H1 (cell line): ENCODE measurements around the gene ESRP2. TPM values are rescaled to one million over a fixed set of nuclear protein-coding genes. Genes with fewer than 3 reads are reported as not detected.

Experiments used
- CTCF ChIA-PET: fragments of 300-600 bp; sonication (Branson Sonifier 250); formaldehyde crosslinking; loops from one replicate; lab custom pipeline; 2021; ENCODE audit not compliant: partially characterized antibody; lab: Charles Lee
- POLR2A ChIA-PET: fragments of 300-600 bp; sonication (Branson Sonifier 250); formaldehyde crosslinking; loops from one replicate; lab custom pipeline; 2021; ENCODE audit warnings: inconsistent platforms; ENCODE audit not compliant: partially characterized antibody; lab: Charles Lee
- DNase-seq, 2 experiments: peaks; one replicate each; pipeline versions ENCODE4 v3.0.0 to v3.0.0-alpha.2; 2010 to 2022; ENCODE audit warnings: low spot score in 2 of 2, low read depth in 1 of 2, mixed read lengths in 1 of 2
- FAIRE-seq: peaks from 2 replicates; lab custom pipeline; 2011; peaks lifted over from hg19 to GRCh38; lab: Jason Lieb, UNC
- H2AFZ ChIP-seq: 2 replicates; pipeline ENCODE4 v1.8.1; 2012; ENCODE audit warnings: low read length, inconsistent platforms
- H2AK5ac ChIP-seq: 2 replicates; pipeline ENCODE4 v1.6.1; 2013; ENCODE audit warnings: low read depth, low read length
- H2BK120ac ChIP-seq: replicated peaks from 2 replicates; pipeline ENCODE3; 2013; ENCODE audit warnings: low read depth, low read length, inconsistent platforms
- H2BK12ac ChIP-seq: 2 replicates; pipeline ENCODE4 v1.6.1; 2013; ENCODE audit warnings: low read depth, low read length
- H2BK15ac ChIP-seq: 2 replicates; pipeline ENCODE4 v1.6.1; 2013; ENCODE audit warnings: low read length
- H2BK20ac ChIP-seq: 2 replicates; pipeline ENCODE4 v1.6.1; 2013; ENCODE audit warnings: low read length
- H2BK5ac ChIP-seq: 2 replicates; pipeline ENCODE4 v1.6.1; 2013; ENCODE audit warnings: low read depth, low read length
- H3K14ac ChIP-seq: 2 replicates; pipeline ENCODE4 v1.6.1; 2013; ENCODE audit warnings: inconsistent platforms; ENCODE audit not compliant: insufficient read length
- H3K18ac ChIP-seq: 2 replicates; pipeline ENCODE4 v1.6.1; 2013; ENCODE audit warnings: low read length; ENCODE audit errors: extremely low read depth
- H3K23ac ChIP-seq: 2 replicates; pipeline ENCODE4 v1.6.1; 2013; ENCODE audit warnings: inconsistent platforms; ENCODE audit not compliant: insufficient read length
- H3K23me2 ChIP-seq: 2 replicates; pipeline ENCODE4 v1.6.1; 2013; ENCODE audit warnings: low read depth, low read length
- H3K27ac ChIP-seq: 2 replicates; pipeline ENCODE4 v1.6.1; 2011; ENCODE audit warnings: low read depth, low read length, inconsistent platforms
- H3K27me3 ChIP-seq, 4 experiments: replicated peaks in 1 of 4; 1 replicate in 1 of 4; 2 replicates in 3 of 4; pipeline versions ENCODE4 v1.6.1 to v1.8.1; 2011 to 2013; ENCODE audit warnings: low read length in 3 of 4, mild to moderate bottlenecking in 3 of 4, inconsistent platforms in 2 of 4, mixed read lengths in 2 of 4, moderate library complexity in 1 of 4; ENCODE audit not compliant: control insufficient read depth in 3 of 4, insufficient read depth in 3 of 4; ENCODE audit errors: extremely low read depth in 1 of 4
- H3K36me3 ChIP-seq, 4 experiments: 2 replicates each; pipeline versions ENCODE4 v1.6.1 to v1.8.1; 2011 to 2013; ENCODE audit warnings: mild to moderate bottlenecking in 4 of 4, low read length in 3 of 4, moderate library complexity in 2 of 4, control low read depth in 1 of 4, inconsistent platforms in 1 of 4; ENCODE audit not compliant: insufficient read depth in 4 of 4, control insufficient read depth in 2 of 4
- H3K4ac ChIP-seq: replicated peaks from 2 replicates; pipeline ENCODE3; 2013; ENCODE audit warnings: low read length, low read depth, mixed read lengths, inconsistent platforms; ENCODE audit not compliant: insufficient read length
- H3K4me1 ChIP-seq, 4 experiments: replicated peaks in 1 of 4; 1 replicate in 1 of 4; 2 replicates in 3 of 4; pipeline versions ENCODE4 v1.6.1 to v1.8.1; 2011 to 2013; ENCODE audit warnings: low read length in 3 of 4, inconsistent platforms in 2 of 4, mixed read lengths in 1 of 4; ENCODE audit not compliant: insufficient read depth in 4 of 4, control insufficient read depth in 3 of 4
- H3K4me2 ChIP-seq, 2 experiments: 2 replicates each; pipeline versions ENCODE4 v1.6.1 to v1.8.1; 2011 to 2013; ENCODE audit warnings: low read depth in 2 of 2, low read length in 2 of 2, control low read depth in 1 of 2, inconsistent platforms in 1 of 2, mild to moderate bottlenecking in 1 of 2; ENCODE audit not compliant: insufficient read depth in 1 of 2
- H3K4me3 ChIP-seq, 4 experiments: fragments of 200-600, 300-600 bp in 1 of 4; sonication (generic), shearing (Covaris generic), sonication (Bioruptor Twin) in 1 of 4; 2 replicates each; pipeline versions ENCODE4 v1.5.1 to v1.8.1; 2011 to 2016; ENCODE audit warnings: low read length in 4 of 4, low read depth in 3 of 4, control low read depth in 2 of 4, inconsistent platforms in 2 of 4, mild to moderate bottlenecking in 2 of 4, mixed read lengths in 1 of 4, moderate library complexity in 1 of 4; ENCODE audit not compliant: insufficient read depth in 2 of 4; ENCODE audit errors: extremely low read depth in 1 of 4
- H3K56ac ChIP-seq: replicated peaks from 2 replicates; pipeline ENCODE3; 2013; ENCODE audit warnings: low read depth, mild to moderate bottlenecking, mixed read lengths, low read length, inconsistent platforms; ENCODE audit not compliant: insufficient read length
- H3K79me1 ChIP-seq: 2 replicates; pipeline ENCODE4 v1.6.1; 2013; ENCODE audit warnings: low read depth, low read length, control low read depth
- H3K79me2 ChIP-seq, 2 experiments: 2 replicates each; pipeline versions ENCODE4 v1.6.1 to v1.8.1; 2012 to 2013; ENCODE audit warnings: low read length in 2 of 2, mild to moderate bottlenecking in 2 of 2, inconsistent platforms in 1 of 2; ENCODE audit not compliant: insufficient read depth in 2 of 2, control insufficient read depth in 1 of 2
- H3K9ac ChIP-seq, 4 experiments: replicated peaks in 1 of 4; 1 replicate in 1 of 4; 2 replicates in 3 of 4; pipeline versions ENCODE4 v1.6.1 to v1.8.1; 2011 to 2013; ENCODE audit warnings: low read depth in 3 of 4, low read length in 3 of 4, control low read depth in 2 of 4, mild to moderate bottlenecking in 2 of 4, moderate library complexity in 2 of 4, inconsistent platforms in 1 of 4; ENCODE audit errors: extremely low read depth in 1 of 4
- H3K9me3 ChIP-seq, 2 experiments: 2 replicates each; pipeline versions ENCODE4 v1.6.1 to v1.8.1; 2012 to 2013; ENCODE audit warnings: mild to moderate bottlenecking in 2 of 2, moderate library complexity in 2 of 2, control low read depth in 1 of 2, inconsistent platforms in 1 of 2, low read depth in 1 of 2, low read length in 1 of 2, mixed read lengths in 1 of 2; ENCODE audit not compliant: insufficient read depth in 2 of 2
- H4K20me1 ChIP-seq, 2 experiments: replicated peaks in 1 of 2; 2 replicates each; pipeline versions ENCODE3 to v1.8.1; 2011 to 2013; ENCODE audit warnings: inconsistent platforms in 2 of 2, low read length in 2 of 2, mild to moderate bottlenecking in 1 of 2; ENCODE audit not compliant: insufficient read depth in 2 of 2, control insufficient read depth in 1 of 2
- H4K5ac ChIP-seq: 2 replicates; pipeline ENCODE4 v1.6.1; 2013; ENCODE audit warnings: low read length, low read depth, mixed read lengths, inconsistent platforms; ENCODE audit not compliant: insufficient read length
- H4K8ac ChIP-seq: 2 replicates; pipeline ENCODE4 v1.8.0; 2013; ENCODE audit warnings: mild to moderate bottlenecking, moderate library complexity, low read length, inconsistent platforms; ENCODE audit not compliant: insufficient read depth; ENCODE audit errors: extremely low read depth
- H4K91ac ChIP-seq: replicated peaks from 2 replicates; pipeline ENCODE3; 2013; ENCODE audit warnings: low read length, mixed read lengths, inconsistent platforms; ENCODE audit not compliant: insufficient read length
- SAP30 ChIP-seq: fragments of 300-600 bp; sonication (generic); IDR thresholded peaks from 2 replicates; pipeline ENCODE4 v1.7.1; 2012; ENCODE audit warnings: low read length, moderate library complexity, mild to moderate bottlenecking, inconsistent platforms; ENCODE audit not compliant: insufficient read depth, insufficient replicate concordance
- TAF1 ChIP-seq: IDR thresholded peaks from 2 replicates; pipeline ENCODE4 v1.6.1; 2011; ENCODE audit warnings: mild to moderate bottlenecking, low read depth, low read length
- WGBS, 2 experiments: shearing (Covaris generic) in 1 of 2; methylation state at CpG; one replicate each; pipeline versions ENCODE4 v1.1.6 to v1.1.7; 2013 to 2015; ENCODE audit warnings: low lambda C conversion rate in 2 of 2, mixed read lengths in 2 of 2, inconsistent platforms in 1 of 2, low coverage in 1 of 2, missing lambda C conversion rate in 1 of 2; ENCODE audit not compliant: insufficient replicate concordance in 2 of 2, insufficient coverage in 1 of 2, insufficient read length in 1 of 2; ENCODE audit errors: extremely low coverage in 1 of 2, missing lambda C conversion rate in 1 of 2; 5-methylcytosine and 5-hydroxymethylcytosine counted together
- polyA plus RNA-seq, 7 experiments: library from polyadenylated mRNA; depleted of rRNA in 3 of 7; stranded (reverse) in 5 of 7; unstranded in 2 of 7; fragments of >200 nt in 5 of 7; fragments of 200-250 nt in 2 of 7; gene quantifications; 1 replicate in 5 of 7; 2 replicates in 1 of 7; 4 replicates in 1 of 7; pipeline versions ENCODE4 v1.2.1 to v1.2.3, GENCODE V29; 2011 to 2013; ENCODE audit warnings: missing spikeins in 2 of 7, mixed read lengths in 2 of 7
- total RNA-seq: library from RNA; stranded (reverse); fragmentation: NEBNext Ultra II Directional; extraction: Animal tissue kit (Norgen Biotek cat#: 25700); gene quantifications from 2 replicates; pipeline ENCODE4 v1.2.1, GENCODE V29; 2021

Gene ESRP2
- total and polyA plus RNA-seq, 2 of the 8 experiments (the other 6 are each of a cell fraction or from before 2014, with no cell fraction given) = 35.1 to 45.8 TPM

DNA sequence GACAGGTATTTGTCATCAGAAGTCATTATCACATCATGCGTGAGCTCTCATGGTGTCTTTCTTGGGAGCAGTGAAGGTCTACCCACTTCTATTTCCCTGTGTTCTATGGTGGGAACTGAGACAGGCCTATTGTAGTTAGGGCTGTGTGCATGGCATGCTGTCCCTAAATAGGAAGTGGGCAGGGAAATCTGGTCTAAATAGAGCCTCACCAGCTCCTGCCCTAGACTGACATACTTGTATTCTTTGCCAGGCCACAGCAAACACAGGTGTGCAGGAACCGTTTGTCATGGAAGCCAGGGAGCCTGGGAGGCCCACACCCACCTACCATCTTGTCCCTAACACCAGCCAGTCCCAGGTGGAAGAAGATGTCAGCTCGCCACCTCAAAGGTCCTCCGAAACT lies 38.5 kb upstream of the ESRP2 start:
- CTCF ChIA-PET = interaction anchor here (0.5 to 8.5 kb wide), 10 partner anchors 10 to 380 kb away, joined by 3 to 63 read pairs (median 4); partner anchors contain the start of gene SLC7A6
- Histone ChIP-seq H4K20me1 (no peaks in the 10 kb centered on the region), H3K4me1 (no peaks in the 10 kb centered on the region), H4K91ac (no peak overlapping the region), H3K9ac (no peak overlapping the region), H3K4me3 (no peak overlapping the region), H4K5ac (no peak overlapping the region), H2BK5ac (no peak overlapping the region; the same call in 1 of the 2 replicates), H2AFZ (no peak overlapping the region), H3K14ac (no peak overlapping the region), H2BK12ac (no peak overlapping the region), H3K56ac (no peak overlapping the region), H2BK20ac (no peak overlapping the region), H2AK5ac (no peak overlapping the region), H3K9me3 (no peaks in the 10 kb centered on the region), H3K27ac (no peak overlapping the region), H3K79me2 (peaks cover 0 to 13% of the 10 kb centered on the region in 2 experiments; a peak in 2 of 4 replicates), H4K8ac (no peak overlapping the region), H3K4me2 (no peak overlapping the region), H3K4ac (no peak overlapping the region), H3K23me2 (no peaks in the 10 kb centered on the region), H3K27me3 (no peaks in the 10 kb centered on the region), H2BK15ac (no peak overlapping the region), H3K36me3 (peaks cover 0 to 2% (median 0%) of the 10 kb centered on the region in 4 experiments; a peak in 2 of 8 replicates), H3K23ac (no peak overlapping the region), H3K79me1 (peaks cover 9% of the 10 kb centered on the region), H3K18ac (no peak overlapping the region), H2BK120ac (no peak overlapping the region)
- FAIRE-seq (no peak), DNase-seq (no peak)
- 95% methylated on average over 4 of the region's 4 CpGs; no CpG with 5 or more reads in 1 of the 2 experiments for WGBS, 2 experiments
- POLR2A ChIA-PET = no interaction called here
- TF ChIP-seq TAF1 = no peak
- TF ChIP-seq SAP30 = no peak
